IPS DF 19.7 (cell line): ENCODE data around the gene KLHDC9.

Experiments
- DNase-seq: peaks from one replicate; pipeline ENCODE4 v3.0.0-alpha.2; 2013; ENCODE audit warnings: low read depth, low spot score

The KLHDC9 gene

GRCh38 chr1:161076410-161076809 lies 21.8 kb upstream of the KLHDC9 start:
- no peak for DNase-seq

- no peak for DNase-seq
Measured at GRCh38 chr1:161077426-161077825, 20.7 kb upstream of the KLHDC9 start.

GRCh38 chr1:161079436-161080110 lies 18.6 kb upstream of the KLHDC9 start:
- no peak for DNase-seq

GRCh38 chr1:161080441-161081405 lies 17.4 kb upstream of the KLHDC9 start:
- no peak for DNase-seq

GRCh38 chr1:161081519-161081918 lies 16.6 kb upstream of the KLHDC9 start:
- DNase-seq: no peak

- no peak for DNase-seq
Measured at GRCh38 chr1:161082483-161082882, 15.7 kb upstream of the KLHDC9 start.

GRCh38 chr1:161082996-161083747 lies 15.0 kb upstream of the KLHDC9 start:
- DNase-seq: no peak

GRCh38 chr1:161083748-161084596 lies 14.2 kb upstream of the KLHDC9 start:
- no peak for DNase-seq

GRCh38 chr1:161084597-161084988 lies 13.6 kb upstream of the KLHDC9 start:
- DNase-seq: no peak

- no peak for DNase-seq
Measured at GRCh38 chr1:161085165-161085564, 13.0 kb upstream of the KLHDC9 start.

GRCh38 chr1:161086457-161086856 lies 11.7 kb upstream of the KLHDC9 start:
- no peak for DNase-seq

- DNase-seq: no peak
Measured at GRCh38 chr1:161088587-161089110, 9.5 kb upstream of the KLHDC9 start.

- no peak for DNase-seq
Measured at GRCh38 chr1:161089251-161089924, 8.8 kb upstream of the KLHDC9 start, which contains the start of gene NECTIN4. Gene NECTIN4, minus strand, starts transcription at chr1:161089558. Its CDS starts 262 bp downstream, at chr1:161089296.

- DNase-seq: no peak
Measured at GRCh38 chr1:161089938-161090337, 8.2 kb upstream of the KLHDC9 start.

- no peak for DNase-seq
Measured at GRCh38 chr1:161090617-161091016, 7.5 kb upstream of the KLHDC9 start.

GRCh38 chr1:161091093-161091492 lies 7.1 kb upstream of the KLHDC9 start:
- DNase-seq: no peak

GRCh38 chr1:161091796-161092507 lies 6.2 kb upstream of the KLHDC9 start:
- no peak for DNase-seq

- no peak for DNase-seq
Measured at GRCh38 chr1:161092621-161093028, 5.5 kb upstream of the KLHDC9 start.

- DNase-seq: no peak
Measured at GRCh38 chr1:161094481-161094880, 3.7 kb upstream of the KLHDC9 start.

- no peak for DNase-seq
Measured at GRCh38 chr1:161095230-161095629, 2.9 kb upstream of the KLHDC9 start.
